Osteoblast (primary cell): ENCODE measurements around the gene NACC2. TPM values are rescaled to one million over a fixed set of nuclear protein-coding genes. Genes with fewer than 3 reads are reported as not detected.

Experiments used
- DNase-seq: peaks from one replicate; pipeline ENCODE4 v3.0.0; 2011; ENCODE audit warnings: low spot score, mixed read lengths; ENCODE audit not compliant: insufficient read length; ENCODE audit errors: missing footprints
- H2AFZ ChIP-seq: 2 replicates; pipeline ENCODE4 v1.6.0; 2011; ENCODE audit warnings: mild to moderate bottlenecking, low read length
- H3K27ac ChIP-seq: 2 replicates; pipeline ENCODE4 v1.5.1; 2011; ENCODE audit warnings: mild to moderate bottlenecking, low read depth, low read length, moderate library complexity
- H3K27me3 ChIP-seq: 2 replicates; pipeline ENCODE4 v1.6.0; 2012; ENCODE audit warnings: mild to moderate bottlenecking, control low read depth, inconsistent platforms, low read length, moderate library complexity; ENCODE audit not compliant: insufficient read depth
- H3K36me3 ChIP-seq: 2 replicates; pipeline ENCODE4 v1.5.1; 2011; ENCODE audit warnings: mild to moderate bottlenecking, low read length, control low read depth, moderate library complexity; ENCODE audit not compliant: insufficient read depth
- H3K4me1 ChIP-seq: 2 replicates; pipeline ENCODE4 v1.5.1; 2011; ENCODE audit warnings: mild to moderate bottlenecking, low read length, control low read depth, moderate library complexity; ENCODE audit not compliant: insufficient read depth
- H3K4me2 ChIP-seq: 2 replicates; pipeline ENCODE4 v1.6.0; 2011; ENCODE audit warnings: mild to moderate bottlenecking, low read length; ENCODE audit not compliant: insufficient read depth
- H3K4me3 ChIP-seq: fragments of 200-600 bp; sonication (generic); 3 replicates; pipeline ENCODE4 v1.5.1; 2012; ENCODE audit warnings: mild to moderate bottlenecking, low read length, inconsistent platforms; ENCODE audit not compliant: insufficient read depth
- H3K79me2 ChIP-seq: 2 replicates; pipeline ENCODE4 v1.6.0; 2012; ENCODE audit warnings: mild to moderate bottlenecking, low read length, control low read depth, inconsistent platforms; ENCODE audit not compliant: insufficient read depth
- H3K9me3 ChIP-seq: 2 replicates; pipeline ENCODE4 v1.5.1; 2011; ENCODE audit warnings: low read depth, low read length, control low read depth
- H4K20me1 ChIP-seq: 2 replicates; pipeline ENCODE4 v1.6.0; 2012; ENCODE audit warnings: mild to moderate bottlenecking, low read length, control low read depth; ENCODE audit not compliant: insufficient read depth
- CTCF ChIP-seq: IDR thresholded peaks from 2 replicates; pipeline ENCODE4 v1.5.1; 2011; ENCODE audit warnings: mild to moderate bottlenecking, low read depth, low read length, moderate library complexity; ENCODE audit errors: extremely low read depth
- total RNA-seq: library from RNA; depleted of rRNA; stranded (reverse); fragments of >200 nt; gene quantifications from 2 replicates; pipeline ENCODE4 v1.2.3, GENCODE V29; 2012

Gene NACC2
- total RNA-seq, 1 donor: 32.9 TPM

GRCh38 chr9:135990468-135991429, 104.3 kb downstream of the NACC2 start:
- H3K4me2 ChIP-seq: no peak overlapping the region
- H2AFZ ChIP-seq: no peak overlapping the region
- TF ChIP-seq CTCF: no peak
- no peaks in the 10 kb centered on the region for H4K20me1 ChIP-seq
- H3K79me2 ChIP-seq: no peaks in the 10 kb centered on the region
- peaks cover 13% of the 10 kb centered on the region for H3K4me1 ChIP-seq
- H3K4me3 ChIP-seq: no peak overlapping the region
- H3K27ac ChIP-seq: no peak overlapping the region
- no peaks in the 10 kb centered on the region for H3K36me3 ChIP-seq
- H3K27me3 ChIP-seq: peaks cover 7% of the 10 kb centered on the region
- H3K9me3 ChIP-seq: no peaks in the 10 kb centered on the region
- no peak for DNase-seq

GRCh38 chr9:135989722-135990467, 105.2 kb downstream of the NACC2 start:
- no peaks in the 10 kb centered on the region for H3K9me3 ChIP-seq
- peak; percentile 78 for DNase-seq
- H2AFZ ChIP-seq: no peak overlapping the region
- H3K79me2 ChIP-seq: no peaks in the 10 kb centered on the region
- TF ChIP-seq CTCF: no peak
- H3K36me3 ChIP-seq: no peaks in the 10 kb centered on the region
- no peak overlapping the region for H3K4me2 ChIP-seq
- H3K4me1 ChIP-seq: peaks cover 13% of the 10 kb centered on the region
- H3K27ac ChIP-seq: no peak overlapping the region
- no peaks in the 10 kb centered on the region for H4K20me1 ChIP-seq
- H3K27me3 ChIP-seq: peaks cover 9% of the 10 kb centered on the region
- no peak overlapping the region for H3K4me3 ChIP-seq

- no peak for DNase-seq
- no peak overlapping the region for H3K27ac ChIP-seq
- H3K27me3 ChIP-seq: peaks cover 10% of the 10 kb centered on the region
- H3K4me1 ChIP-seq: peaks cover 13% of the 10 kb centered on the region
- H3K79me2 ChIP-seq: no peaks in the 10 kb centered on the region
- H3K4me3 ChIP-seq: no peak overlapping the region
- H3K36me3 ChIP-seq: no peaks in the 10 kb centered on the region
- H3K9me3 ChIP-seq: no peaks in the 10 kb centered on the region
- no peaks in the 10 kb centered on the region for H4K20me1 ChIP-seq
- no peak for TF ChIP-seq CTCF
- no peak overlapping the region for H3K4me2 ChIP-seq
- H2AFZ ChIP-seq: no peak overlapping the region
These were observed 105.9 kb downstream of the NACC2 start for GRCh38 chr9:135989157-135989556.

- no peak overlapping the region for H3K27ac ChIP-seq
- no peaks in the 10 kb centered on the region for H3K36me3 ChIP-seq
- H3K4me3 ChIP-seq: no peak overlapping the region
- H2AFZ ChIP-seq: no peak overlapping the region
- no peak overlapping the region for H3K4me2 ChIP-seq
- peaks cover 17% of the 10 kb centered on the region for H3K27me3 ChIP-seq
- H3K79me2 ChIP-seq: no peaks in the 10 kb centered on the region
- no peak for DNase-seq
- no peaks in the 10 kb centered on the region for H4K20me1 ChIP-seq
- H3K4me1 ChIP-seq: peaks cover 13% of the 10 kb centered on the region
- no peaks in the 10 kb centered on the region for H3K9me3 ChIP-seq
- TF ChIP-seq CTCF: no peak
These were observed 106.6 kb downstream of the NACC2 start for GRCh38 chr9:135988493-135988892.
